Fibroblast of skin of scalp (primary cell): ENCODE measurements around the gene SMCHD1. TPM values are rescaled to one million over a fixed set of nuclear protein-coding genes. Genes with fewer than 3 reads are reported as not detected.

ENCODE experiments used
- DNase-seq: peaks from one replicate; pipeline ENCODE4 v3.0.0-alpha.2; 2013
- polyA plus RNA-seq, 2 experiments: library from polyadenylated mRNA; unstranded; fragments of 120-200 nt; gene quantifications; one replicate each; pipeline ENCODE4 v1.2.1, GENCODE V29; 2013; ENCODE audit not compliant: insufficient read length in 2 of 2

The SMCHD1 gene
- 24.7 TPM for polyA plus RNA-seq (2013, experiment 1 of 2; ENCODE audit: insufficient read length)
- polyA plus RNA-seq (2013, experiment 2 of 2; ENCODE audit: insufficient read length), result 25.5 TPM

DNA sequence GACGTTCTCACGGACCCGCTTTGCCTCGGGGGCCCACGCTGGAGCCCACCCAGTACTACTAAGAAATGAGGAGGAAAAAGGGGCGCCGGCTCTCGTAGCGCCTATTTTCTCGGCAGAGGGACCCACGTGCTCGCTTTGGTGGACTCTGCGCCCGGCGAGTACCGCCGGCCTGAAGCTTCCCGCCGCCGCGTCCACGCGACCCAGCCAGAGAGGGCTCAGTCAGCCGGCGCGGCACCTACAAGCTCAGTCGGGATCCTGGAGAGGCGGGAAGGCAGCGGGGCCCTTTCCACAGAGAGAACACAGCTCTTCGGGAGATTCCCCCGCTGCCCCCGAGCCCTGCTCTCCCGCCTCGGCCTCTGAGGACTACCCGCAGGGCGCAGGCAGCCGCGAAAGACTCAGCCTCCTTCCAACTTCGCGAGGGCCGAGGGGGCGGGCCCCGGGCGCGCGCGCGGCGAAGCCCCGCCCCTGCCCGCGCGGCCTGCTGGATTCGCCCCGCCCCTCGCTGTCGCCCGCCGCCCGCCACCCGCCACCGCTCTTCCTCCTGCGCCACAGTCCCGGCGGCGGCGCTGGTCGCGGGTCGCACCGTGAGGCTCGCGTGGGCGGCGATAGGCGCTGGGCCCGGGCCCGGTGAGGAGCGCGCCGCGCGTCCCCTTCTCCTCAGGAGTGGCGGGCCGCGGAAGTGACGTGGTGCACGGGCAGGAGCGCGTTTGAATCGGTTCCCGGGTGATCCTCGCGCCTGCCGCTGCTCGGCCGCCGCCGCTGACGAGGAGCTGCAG lies at the start of gene SMCHD1:
Gene SMCHD1 (plus strand): TSS at position 549 of the 776 bp plus-strand sequence. CDS start 350 bp downstream, outside the sequence.
- peak; percentile 85 for DNase-seq

DNA sequence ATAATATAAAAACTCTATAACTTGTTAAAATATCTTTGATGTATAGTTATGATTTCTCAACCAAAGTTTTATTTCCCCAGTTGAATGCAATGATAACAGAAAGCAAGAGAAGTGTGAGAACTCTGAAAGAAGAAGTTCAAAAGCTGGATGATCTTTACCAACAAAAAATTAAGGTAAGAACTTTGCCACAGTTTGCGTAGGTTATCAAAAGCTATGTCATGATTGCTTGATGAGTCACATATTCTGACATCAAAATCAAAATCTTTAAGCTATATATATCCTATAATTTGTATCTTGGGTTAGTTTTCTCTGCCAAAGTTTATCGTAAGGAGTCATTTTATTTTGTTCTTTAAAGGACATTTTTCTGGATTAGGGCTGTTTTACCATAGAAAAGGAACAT lies 49.2 kb upstream of the SMCHD1 start:
- no peak for DNase-seq

DNA sequence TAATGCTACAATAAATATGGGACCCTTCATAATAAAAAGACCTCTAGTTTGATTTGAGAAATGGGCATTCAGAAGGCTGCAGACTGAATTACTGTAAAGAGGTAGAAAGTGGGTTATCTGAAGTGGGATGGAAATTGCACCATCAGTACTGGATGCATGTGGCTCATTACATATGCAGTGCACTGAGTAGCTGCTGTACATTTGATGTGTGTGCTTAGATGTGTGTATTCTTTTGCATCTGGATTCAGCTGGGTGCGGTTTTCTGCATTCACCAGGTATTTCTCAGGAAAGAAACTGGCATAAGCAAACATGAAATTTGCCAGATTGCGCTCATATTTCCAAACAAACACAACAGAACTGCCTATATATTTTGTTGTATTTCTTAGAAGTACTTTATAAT lies 45.9 kb upstream of the SMCHD1 start:
- no peak for DNase-seq

DNA sequence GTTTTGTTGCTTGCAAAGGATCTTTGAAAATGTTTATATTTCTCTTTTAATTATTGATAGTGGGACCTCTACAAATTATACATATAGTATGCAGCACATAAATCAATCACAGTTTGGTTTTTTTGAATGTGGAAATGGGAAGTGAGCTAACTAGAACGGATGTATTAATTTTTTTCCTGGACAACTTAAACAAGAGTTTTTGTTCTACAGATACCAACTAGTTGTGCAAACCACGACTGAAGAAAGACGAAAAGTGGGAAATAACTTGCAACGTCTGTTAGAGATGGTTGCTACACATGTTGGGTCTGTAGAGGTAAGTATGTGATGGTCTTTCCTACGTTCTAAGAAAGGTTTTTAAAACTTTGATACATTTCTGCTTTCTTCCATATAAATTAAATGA lies 45.0 kb upstream of the SMCHD1 start:
- DNase-seq, result no peak

DNA sequence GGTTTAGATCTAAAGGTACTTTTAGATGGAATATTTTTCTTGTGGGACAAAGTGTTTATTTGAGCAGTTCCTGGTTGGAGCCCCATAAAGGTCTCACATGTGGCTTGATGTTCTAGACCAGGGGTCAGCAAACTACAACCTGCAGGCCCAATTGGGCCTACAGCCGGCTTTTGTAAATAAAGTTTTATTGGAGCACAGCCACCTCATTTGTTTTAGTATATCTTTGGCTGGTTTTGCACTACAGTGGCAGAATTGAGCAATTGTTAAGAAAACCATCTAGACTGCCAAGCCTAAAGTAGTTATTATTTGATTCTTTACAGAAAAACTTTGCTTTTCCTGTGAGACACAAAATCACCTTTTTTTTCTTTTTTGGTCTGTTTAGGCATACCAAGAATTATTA lies 42.5 kb upstream of the SMCHD1 start:
- DNase-seq, result no peak

DNA sequence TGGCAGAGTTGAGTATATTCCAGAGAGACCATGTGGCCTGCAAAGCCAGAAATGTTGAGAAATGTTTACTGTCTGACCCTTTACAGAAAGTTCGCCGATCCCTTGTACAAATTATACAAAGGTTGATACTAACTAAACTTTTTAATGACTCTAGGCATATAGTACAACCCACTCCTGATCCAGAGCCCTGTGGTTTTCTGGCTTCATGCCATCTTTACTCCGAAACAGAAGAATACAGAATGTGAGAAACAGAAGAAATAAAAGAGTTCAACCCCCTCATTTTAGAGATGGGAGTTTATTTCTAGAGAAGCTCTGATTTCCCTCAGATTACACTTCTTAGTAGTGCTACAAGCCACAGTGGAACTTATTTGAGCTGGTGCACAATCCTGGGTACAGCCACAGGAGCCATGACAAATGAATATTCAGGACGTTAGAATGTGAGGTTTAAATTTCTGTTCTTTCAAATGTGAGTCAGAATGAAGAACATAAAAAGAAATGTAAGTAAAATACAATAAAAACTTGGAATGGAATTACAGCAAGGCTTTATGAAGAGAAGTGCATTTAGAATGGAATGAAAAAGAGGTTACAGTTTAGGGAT lies 38.0 kb upstream of the SMCHD1 start:
- no peak for DNase-seq

DNA sequence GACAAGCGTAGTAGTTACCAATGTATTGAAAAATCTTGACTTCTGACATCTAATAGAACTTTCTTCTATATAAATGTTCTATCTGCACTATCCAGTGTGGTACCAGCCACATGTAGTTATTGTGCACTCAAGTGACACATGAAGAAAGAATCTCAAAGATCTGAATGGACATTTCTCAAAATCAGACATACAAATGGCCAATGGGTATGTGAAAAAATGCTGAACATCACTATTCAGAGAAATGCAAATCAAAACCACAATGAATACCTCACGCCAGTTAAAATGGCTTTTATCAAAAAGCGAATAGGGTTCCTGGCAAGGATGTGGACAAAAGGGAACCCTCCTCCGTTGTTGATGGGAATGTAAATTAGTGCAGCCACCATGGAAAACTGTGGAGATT lies 37.5 kb upstream of the SMCHD1 start:
- peak; percentile 51 for DNase-seq

DNA sequence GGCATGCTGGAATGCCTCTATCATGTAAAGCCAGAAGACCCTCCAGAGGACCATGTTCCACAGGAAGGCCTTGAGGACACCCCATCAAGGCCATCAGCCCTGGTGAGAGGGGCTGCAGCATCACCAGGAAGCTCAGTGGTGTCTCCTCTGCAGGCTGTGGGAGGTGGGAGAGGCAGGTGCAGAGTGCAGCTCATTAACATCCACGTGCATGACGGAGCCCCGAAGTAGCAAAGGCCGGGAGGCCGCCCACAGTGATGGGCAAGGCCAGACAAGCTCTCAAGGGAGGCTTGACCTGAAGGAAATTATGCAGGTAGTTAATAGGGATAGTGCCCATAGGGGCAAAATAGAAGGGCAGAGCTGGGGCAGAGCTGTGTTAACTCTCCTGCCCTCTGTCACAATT lies 30.3 kb upstream of the SMCHD1 start:
- no peak for DNase-seq

DNA sequence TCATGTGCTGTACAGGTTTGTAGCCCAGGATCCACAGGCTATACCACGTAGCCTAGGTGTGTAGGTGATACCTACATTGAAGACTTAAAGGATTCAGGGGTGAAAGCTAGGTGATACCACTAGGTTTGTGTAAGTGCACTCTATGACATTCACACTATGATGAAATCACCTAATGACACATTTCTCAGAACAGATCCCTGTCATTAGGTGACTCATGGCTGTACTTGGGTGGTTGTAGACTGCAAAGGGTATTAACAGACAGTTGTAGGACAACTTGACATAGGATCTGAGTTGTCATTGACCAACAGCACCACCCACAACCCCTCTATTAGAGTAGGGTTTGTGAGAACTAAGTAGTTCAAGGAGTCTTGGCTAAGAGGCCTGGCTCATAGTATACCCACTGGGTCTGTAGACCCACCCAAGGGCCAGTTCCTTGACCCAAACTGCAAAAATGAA lies 27.7 kb upstream of the SMCHD1 start:
- DNase-seq, result no peak

DNA sequence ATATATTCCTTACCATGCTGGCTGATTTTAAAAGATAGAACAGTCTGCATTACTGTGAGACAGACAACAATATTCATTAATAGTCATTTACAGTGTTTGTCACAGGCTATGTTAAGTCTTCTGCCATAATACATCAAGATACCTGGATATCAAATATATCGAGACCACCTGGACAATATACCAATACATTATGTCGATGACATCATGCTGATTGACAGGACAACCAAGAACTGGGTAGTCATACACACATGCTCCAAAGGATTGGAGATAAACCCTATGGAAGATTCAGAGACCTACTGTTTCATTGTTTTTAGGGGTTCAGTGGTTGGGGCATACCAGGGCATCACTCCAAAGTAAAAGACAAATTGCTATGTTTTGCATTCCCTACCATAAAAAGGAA lies 26.5 kb upstream of the SMCHD1 start:
- no peak for DNase-seq

DNA sequence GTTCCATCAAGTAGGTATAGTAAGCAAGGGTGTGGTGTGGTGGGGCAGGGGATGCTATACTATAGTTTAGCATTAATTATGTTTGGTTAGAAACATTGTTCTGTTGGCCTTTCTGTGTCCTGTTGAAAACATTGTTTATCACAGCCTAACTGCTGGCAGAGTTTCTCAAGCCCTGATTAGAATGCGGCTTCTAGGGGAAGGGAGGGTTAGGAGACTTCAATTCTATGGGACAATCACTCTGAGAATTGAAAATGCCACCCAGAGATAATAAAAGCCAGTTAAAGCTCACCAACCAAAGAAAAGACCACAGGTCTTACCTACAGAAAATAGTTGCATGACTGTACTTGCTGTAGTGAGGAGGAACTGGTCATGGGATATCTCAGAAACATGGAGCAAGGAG lies 19.9 kb upstream of the SMCHD1 start:
- no peak for DNase-seq

DNA sequence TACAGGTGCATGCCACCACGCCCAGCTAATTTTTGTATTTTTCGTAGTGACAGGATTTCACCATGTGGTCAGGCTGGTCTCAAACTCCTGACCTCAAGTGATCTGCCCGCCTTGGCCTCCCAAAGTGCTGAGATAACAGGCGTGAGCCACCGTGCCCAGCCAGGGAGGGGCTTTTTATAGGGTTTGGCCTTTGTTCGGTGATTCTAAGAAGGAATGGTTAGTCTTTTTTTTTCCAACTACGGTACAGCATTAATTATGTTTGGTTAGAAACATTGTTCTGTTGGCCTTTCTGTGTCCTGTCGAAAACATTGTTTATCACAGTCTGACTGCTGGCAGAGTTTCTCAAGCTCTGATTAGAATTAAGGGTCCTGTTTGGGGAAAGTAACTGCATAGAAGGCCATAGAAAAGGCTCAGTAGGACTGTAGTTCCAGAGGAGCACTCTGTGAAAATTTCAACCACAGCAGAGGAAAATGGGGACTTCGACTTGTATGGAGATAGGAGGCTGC lies 19.3 kb upstream of the SMCHD1 start:
- no peak for DNase-seq

DNA sequence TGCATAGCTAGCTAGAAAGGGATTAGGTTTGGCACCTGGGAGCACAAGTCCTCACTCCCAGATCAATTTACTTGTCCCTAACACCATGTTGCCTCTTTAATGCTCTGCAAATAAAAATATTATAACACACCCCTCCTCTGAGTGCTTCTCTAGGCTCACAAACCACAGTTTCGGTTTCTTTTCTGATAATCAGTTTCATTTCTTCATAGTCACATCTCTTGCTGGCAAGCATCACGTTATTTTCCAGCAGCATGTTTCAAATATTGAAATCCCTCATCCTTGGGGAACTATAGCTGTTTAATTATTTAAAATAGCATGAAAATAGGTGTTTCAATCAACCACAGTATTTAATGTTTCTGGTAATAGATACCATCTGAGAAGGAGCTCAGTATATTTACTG lies 13.9 kb upstream of the SMCHD1 start:
- DNase-seq, result no peak

DNA sequence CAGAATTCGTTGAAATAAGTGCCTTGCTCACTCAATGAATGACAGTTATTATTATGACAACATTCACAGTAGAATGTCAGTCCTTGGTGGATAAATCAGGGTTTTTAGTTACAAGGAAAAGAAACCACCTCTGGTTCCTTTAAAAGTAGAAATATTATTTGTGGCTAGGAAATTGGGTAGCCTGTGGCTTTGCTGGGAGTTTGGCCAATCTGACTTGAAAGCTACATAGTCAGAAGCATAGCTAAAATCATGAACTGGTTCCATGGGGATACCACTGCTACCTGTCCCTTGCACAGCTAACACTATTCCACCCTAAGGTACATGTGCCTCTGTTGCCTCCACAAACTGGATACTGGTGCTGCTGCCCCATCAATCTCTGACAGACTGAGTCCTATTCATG lies 12.8 kb upstream of the SMCHD1 start:
- DNase-seq, result no peak

DNA sequence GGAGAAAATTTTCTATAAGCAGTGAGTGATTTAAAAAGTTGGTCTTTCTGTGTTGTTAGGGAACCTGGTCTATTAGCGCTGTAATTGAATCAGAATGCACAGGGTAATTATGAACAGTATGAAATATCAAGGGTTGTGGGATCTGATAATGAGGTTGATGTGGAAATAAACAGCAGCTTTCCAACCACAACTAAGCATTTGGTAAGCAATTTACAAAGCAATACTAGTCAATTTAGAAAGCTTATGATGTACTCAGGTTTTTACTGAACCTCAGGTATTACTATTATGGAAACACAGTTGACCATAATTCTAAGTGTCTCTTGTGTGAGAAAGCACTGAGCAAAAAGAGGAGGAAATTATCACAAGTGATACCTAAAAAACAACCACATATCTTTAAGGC lies 11.0 kb upstream of the SMCHD1 start:
- no peak for DNase-seq

DNA sequence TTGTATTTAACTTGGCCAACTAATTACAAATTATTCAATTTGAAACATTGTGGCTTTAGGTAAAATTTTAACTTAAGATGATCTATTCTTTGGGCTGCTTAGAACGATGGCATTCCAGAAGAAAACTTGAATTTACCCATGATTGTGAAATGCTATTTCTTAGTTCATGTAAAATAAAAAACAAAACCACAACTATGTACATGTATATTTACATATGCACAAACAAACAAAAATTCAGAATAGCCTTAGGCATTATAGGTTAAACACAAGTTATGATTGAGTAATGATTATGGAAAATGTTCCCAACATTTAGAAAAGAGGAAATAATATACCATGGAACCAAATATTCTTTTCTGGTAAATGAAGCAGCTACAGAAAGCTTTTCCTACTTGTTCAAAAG lies 3.5 kb upstream of the SMCHD1 start:
- no peak for DNase-seq

DNA sequence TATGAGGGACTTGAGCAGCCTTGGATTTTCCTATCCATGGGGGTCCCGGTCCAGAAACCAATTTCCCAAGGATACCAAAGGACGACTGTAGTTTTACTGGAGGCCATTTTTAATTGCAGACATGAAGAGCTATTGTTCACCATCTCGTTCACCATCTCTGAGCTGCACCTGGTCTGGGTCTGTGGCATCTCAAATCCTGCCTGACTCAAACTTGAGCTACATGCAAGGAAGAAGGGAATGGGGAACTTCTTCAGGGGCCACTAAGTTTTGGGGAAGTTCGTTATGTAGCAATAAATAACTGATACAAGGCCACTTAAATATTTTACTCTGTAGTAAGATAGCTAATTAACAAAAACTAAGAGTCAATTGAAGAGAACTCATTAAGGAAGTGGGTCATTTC lies 2.1 kb upstream of the SMCHD1 start:
- no peak for DNase-seq

DNA sequence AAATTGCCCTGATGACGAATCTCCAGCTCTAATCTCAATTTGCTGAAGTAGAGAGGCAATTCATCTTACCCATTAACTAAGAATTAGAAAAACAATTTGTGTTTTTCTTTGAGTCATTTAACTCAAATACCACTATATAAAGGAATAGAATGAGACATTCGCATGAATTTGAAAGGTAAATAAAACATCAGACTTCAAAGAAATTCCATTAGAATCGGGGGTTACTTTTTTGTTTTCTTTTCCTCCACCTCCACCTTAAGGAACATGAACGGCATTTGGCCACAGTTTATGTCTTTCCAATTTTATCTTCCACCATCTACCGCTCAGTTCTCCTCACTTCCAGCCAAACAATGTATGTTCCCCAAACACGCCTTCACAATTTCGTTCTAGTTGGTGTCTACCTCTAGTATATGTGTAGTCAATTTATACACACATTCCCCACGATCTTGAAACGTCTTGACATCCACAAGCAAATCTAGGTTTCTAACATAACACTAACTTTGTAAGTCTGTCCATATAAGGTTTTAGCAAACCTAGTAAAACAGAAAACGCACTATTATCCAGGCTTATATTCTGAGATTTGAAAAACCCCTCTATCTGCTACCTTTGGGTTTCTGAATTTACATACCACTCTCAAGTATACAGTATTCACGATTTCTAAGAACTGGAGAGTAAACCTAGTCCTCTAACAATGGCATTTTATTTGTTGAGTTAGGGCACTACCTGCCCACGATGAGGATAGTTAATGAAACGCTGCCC lies 1.2 kb upstream of the SMCHD1 start:
- DNase-seq, result no peak

DNA sequence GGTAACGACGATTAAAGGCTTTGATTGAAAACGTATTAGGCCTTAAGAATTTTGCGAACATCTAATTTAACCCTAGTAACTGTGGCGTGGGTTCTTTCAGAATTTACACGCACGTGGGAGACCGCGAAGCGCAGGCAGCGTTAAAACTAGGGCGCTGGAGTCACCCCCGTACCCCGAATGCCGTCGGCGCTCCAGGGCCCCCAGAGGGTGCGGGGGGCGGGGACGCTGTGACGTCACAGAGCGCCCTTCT lies 673 bp upstream of the SMCHD1 start:
- DNase-seq, result no peak

DNA sequence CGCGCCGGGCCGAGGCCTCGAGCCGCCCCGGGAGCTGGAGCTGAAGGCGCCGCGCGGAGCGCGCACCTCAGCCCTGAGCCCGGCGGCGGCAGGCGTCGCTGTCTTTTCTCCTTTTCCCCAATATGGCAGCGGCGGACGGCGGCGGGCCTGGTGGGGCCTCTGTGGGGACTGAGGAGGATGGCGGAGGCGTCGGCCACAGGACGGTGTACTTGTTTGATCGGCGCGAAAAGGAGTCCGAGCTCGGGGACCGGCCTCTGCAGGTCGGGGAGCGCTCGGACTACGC lies 369 bp downstream of the SMCHD1 start:
- DNase-seq, result no peak

DNA sequence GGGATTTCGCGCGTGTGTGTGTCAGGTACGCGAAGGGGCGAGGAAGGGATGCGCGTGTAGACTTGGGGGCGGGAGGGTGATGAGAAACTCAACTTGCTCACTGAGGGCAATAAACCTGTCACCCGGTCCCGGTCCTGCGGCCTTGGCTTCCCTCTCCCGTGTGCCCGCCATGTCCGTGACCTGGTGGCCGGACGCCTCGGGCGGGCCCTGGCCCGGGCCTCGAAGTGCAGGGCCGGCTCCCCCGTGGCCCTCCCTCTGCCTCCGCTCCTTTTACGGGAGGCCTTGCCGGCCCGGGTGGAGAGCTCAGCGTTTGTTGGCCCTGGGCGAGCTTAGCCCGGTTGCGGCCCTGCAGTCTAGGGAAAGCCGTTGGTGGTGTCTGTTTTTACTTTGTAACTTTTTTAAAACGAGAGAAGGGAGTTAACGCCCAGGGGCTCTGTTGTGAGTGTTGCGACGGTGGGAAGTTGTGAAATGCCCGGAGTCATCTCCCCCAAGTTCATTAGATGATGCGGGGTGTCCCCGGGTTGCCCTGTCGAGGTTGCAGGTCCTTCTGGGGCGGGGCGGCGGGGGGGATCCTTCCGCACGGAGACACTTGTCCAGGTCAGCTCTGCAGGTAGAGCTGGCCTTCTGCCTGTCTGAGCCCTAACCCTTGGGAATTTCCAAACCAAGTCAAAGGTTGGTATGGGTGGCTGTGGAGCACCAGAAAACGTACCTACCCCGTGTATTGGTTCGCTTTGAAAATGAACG lies 883 bp downstream of the SMCHD1 start:
- DNase-seq, result peak; percentile 34

DNA sequence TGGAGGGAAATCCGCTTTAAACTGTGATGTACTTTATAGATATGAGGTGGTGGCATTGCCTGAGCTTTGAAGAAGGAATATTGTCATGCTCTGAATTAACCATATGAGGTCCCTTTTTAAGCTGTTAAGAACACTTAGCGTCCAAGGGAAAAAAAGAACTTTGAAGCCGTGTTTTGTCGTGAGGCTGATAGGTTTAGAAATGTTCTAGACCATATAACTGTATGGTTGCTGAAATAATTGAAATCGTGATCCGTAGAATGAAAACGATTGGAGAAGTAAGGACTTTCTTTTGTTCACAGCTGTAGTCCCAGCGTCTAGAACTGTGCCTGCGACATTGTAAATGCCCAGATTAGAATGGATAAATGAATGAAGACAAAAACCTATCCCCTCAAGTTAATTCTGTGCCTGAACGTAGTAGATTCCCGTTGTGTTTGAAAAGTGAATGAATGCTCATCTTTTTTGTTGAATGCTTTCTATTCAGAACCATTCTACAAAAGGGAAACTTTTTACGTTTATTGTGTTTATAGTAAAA lies 1.5 kb downstream of the SMCHD1 start:
- DNase-seq, result no peak
